ENCODE results near the gene UBALD2. TPM values are rescaled to one million over a fixed set of nuclear protein-coding genes. Genes with fewer than 3 reads are reported as not detected.
"Not testable (repeated sequence)": the region's sequence is repeated elsewhere in the genome, so short reads cannot be mapped to it uniquely, and the experiment has no call there.

The UBALD2 gene
- total RNA-seq, 2 experiments from 2014 or later, result 267 to 270 TPM

DNA sequence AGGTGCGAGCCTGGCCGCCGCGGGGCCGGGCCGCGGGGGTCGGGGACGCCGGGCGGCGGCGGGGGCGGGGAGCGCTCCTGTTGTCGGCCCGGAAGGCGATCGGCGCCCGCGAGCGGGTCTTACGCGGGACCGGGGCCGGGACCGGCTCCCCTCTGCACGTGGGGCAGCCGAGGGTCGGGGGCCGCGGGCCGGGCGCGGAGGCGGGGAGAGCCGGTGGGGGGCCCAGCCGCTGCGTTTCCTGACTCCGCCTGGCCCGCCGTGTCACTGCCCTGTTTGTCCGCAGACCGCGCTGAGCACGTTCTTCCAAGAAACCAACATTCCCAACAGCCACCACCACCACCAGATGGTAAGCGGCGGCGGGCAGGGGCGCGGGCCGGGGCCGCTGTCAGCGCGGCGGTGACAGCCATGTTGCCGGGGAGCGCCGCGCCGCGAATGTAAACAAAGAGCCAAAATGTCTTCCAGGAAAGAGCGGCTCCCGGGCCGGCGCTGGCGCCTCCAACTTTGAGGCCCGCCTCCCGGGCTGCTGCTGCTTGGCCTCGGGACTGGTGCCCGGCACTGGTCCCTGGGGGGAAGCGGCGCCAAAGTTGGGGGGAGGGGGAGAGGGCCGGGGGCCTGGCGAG is 586 bp downstream of the UBALD2 start:
- DNase-seq (peak; percentile 70), ATAC-seq (no peak)
- Mint-ChIP-seq H3K4me1 (ENCODE audit: low read depth) (peaks cover 45% of the 10 kb centered on the region), H3K9me3 (no peaks in the 10 kb centered on the region), H3K27me3 (no peaks in the 10 kb centered on the region), H3K27ac (peak overlapping the region; percentile 99), H3K36me3 (ENCODE audit: low read depth) (peaks cover 44% of the 10 kb centered on the region), H3K4me3 (peak overlapping the region; percentile 96)
- TF ChIP-seq, protein P1, sequence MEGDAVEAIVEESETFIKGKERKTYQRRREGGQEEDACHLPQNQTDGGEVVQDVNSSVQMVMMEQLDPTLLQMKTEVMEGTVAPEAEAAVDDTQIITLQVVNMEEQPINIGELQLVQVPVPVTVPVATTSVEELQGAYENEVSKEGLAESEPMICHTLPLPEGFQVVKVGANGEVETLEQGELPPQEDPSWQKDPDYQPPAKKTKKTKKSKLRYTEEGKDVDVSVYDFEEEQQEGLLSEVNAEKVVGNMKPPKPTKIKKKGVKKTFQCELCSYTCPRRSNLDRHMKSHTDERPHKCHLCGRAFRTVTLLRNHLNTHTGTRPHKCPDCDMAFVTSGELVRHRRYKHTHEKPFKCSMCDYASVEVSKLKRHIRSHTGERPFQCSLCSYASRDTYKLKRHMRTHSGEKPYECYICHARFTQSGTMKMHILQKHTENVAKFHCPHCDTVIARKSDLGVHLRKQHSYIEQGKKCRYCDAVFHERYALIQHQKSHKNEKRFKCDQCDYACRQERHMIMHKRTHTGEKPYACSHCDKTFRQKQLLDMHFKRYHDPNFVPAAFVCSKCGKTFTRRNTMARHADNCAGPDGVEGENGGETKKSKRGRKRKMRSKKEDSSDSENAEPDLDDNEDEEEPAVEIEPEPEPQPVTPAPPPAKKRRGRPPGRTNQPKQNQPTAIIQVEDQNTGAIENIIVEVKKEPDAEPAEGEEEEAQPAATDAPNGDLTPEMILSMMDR (IDR thresholded peaks at IDR 0.05), result no peak
- intact Hi-C loops (cut with micrococcal nuclease), result loop anchor here (5.0 kb wide), 2 partner anchors 73 to 123 kb away; partner anchors contain the start of gene FOXJ1
- CTCF ChIA-PET, result interaction anchor here (1.0 to 5.4 kb wide), 6 partner anchors 14 to 252 kb away, joined by 3 to 37 read pairs (median 12); no protein-coding TSS in a partner anchor
- POLR2A ChIA-PET, result interaction anchor here (0.6 to 29.4 kb wide), 14 partner anchors 1 to 1215 kb away, joined by 3 to 960 read pairs (median 11); partner anchors contain the start of genes EXOC7, FOXJ1, RNF157 and SPHK1

DNA sequence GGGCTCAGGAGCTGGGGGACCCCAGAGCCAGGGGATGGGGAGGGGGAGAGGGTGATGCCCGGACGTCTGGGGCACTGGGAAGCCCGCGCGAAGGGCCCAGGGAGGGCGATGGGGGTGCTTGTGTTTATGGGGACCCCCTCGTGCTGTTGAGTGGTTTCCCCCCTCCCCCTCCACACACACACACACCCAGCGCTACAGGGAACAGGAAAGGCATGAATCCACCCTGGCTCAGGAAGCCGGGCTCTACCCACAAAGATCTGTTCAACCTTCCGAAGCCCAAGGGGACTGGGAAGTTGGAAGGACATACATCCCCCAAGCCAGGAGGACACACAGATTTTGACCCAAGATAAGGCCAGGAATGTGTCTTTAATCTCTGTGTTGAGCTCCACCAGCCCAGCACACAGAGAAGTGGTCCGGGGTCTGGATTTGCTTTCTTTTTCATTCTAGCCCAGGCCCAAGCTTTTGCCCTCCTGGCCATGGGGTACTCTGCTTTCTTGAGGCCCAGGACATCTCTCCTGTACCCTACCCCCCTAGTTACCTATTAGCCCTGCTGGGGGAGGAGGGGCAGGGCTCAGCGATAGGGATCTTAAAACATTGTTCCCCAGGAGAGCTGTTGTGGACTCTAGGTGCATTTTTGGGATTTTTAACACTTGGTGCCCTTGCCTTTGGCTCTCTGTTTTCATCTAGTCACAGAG is 1.2 kb downstream of the UBALD2 start:
- H3K4me3 Mint-ChIP-seq, result peak overlapping the region; percentile 96
- H3K27me3 Mint-ChIP-seq, result no peaks in the 10 kb centered on the region
- intact Hi-C loops (cut with micrococcal nuclease), result loop anchor here (5.0 kb wide), 2 partner anchors 74 to 124 kb away; partner anchors contain the start of gene FOXJ1
- ChIA-PET CTCF (interaction anchor here (0.8 to 5.4 kb wide), 5 partner anchors 10 to 146 kb away, joined by 3 to 37 read pairs (median 4); no protein-coding TSS in a partner anchor), POLR2A (interaction anchor here (0.6 to 28.3 kb wide), 15 partner anchors 9 to 468 kb away, joined by 3 to 960 read pairs (median 10); partner anchors contain the start of genes FOXJ1, RNF157, SPHK1 and SRP68)
- ATAC-seq (no peak), DNase-seq (peak; percentile 52)
- H3K27ac Mint-ChIP-seq, result peak overlapping the region; percentile 99
- no peaks in the 10 kb centered on the region for H3K9me3 Mint-ChIP-seq
- H3K4me1 Mint-ChIP-seq (ENCODE audit: low read depth), result peaks cover 42% of the 10 kb centered on the region
- TF ChIP-seq, protein P1 (IDR thresholded peaks at IDR 0.05), result no peak
- H3K36me3 Mint-ChIP-seq (ENCODE audit: low read depth), result peaks cover 51% of the 10 kb centered on the region

DNA sequence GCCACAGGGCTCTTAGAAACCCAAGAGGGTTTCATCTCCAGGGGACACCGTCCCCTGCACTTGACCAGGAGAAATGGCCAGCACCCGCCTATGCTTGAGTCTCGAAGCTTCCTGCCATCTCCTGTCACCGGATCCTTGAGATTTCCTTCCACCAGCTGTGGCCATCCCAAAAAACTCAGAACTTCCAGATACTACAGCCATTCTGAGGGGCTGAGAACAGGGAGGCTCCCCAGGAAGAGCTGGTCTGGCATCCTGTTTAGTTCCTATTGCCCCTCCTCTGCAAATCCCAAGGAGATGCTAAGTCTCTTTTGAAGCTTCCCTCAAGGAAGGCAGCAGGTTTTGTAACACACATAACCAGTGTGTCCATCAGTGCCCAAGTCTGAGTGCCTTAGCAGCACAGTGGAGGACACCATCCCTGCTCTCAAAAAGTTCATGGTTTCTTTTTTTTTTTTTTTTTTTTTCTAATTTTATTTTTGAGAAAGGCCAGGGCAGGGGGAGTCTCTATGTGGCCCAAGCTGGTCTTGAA is 2.0 kb downstream of the UBALD2 start:
- intact Hi-C loops (cut with micrococcal nuclease), result loop anchor here (5.0 kb wide), 2 partner anchors 75 to 125 kb away; partner anchors contain the start of gene FOXJ1
- Mint-ChIP-seq H3K36me3 (ENCODE audit: low read depth) (peaks cover 56% of the 10 kb centered on the region), H3K9me3 (no peaks in the 10 kb centered on the region), H3K27ac (peak overlapping the region; percentile 99), H3K4me1 (ENCODE audit: low read depth) (peaks cover 36% of the 10 kb centered on the region), H3K27me3 (no peaks in the 10 kb centered on the region), H3K4me3 (peak overlapping the region; percentile 96)
- ChIA-PET POLR2A (interaction anchor here (0.6 to 28.3 kb wide), 15 partner anchors 8 to 468 kb away, joined by 3 to 960 read pairs (median 10); partner anchors contain the start of genes FOXJ1, RNF157, SPHK1 and SRP68), CTCF (interaction anchor here (0.8 to 5.4 kb wide), 6 partner anchors 11 to 147 kb away, joined by 3 to 37 read pairs (median 4); no protein-coding TSS in a partner anchor)
- DNase-seq, result peak; percentile 16
- ATAC-seq, result no peak
- TF ChIP-seq, protein P1 (IDR thresholded peaks at IDR 0.05), result no peak

DNA sequence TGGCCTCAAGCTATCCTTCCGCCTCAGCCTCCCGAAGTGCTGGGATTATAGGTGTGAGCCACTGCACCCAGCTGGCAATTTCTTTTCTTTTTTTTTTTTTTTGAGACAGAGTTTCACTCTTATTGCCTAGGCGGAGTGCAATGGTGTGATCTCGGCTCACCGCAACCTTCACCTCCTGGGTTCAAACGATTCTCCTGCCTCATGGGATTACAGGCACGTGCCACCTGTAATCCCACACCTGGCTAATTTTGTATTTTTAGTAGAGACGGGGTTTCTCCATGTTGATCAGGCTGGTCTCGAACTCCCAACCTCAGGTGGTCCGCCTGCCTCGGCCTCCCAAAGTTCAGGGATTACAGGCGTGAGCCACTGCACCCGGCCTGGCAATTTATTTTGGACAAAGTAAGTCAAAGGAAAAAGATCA is 2.4 kb downstream of the UBALD2 start:
- POLR2A ChIA-PET, result interaction anchor here (0.6 to 28.3 kb wide), 17 partner anchors 8 to 470 kb away, joined by 3 to 960 read pairs (median 10); partner anchors contain the start of genes FOXJ1, MFSD11, PRPSAP1 and RNF157
- H3K4me1 Mint-ChIP-seq (ENCODE audit: low read depth), result peaks cover 31% of the 10 kb centered on the region
- DNase-seq, result peak; percentile 58
- CTCF ChIA-PET, result interaction anchor here (0.8 to 5.4 kb wide), 6 partner anchors 13 to 141 kb away, joined by 3 to 37 read pairs (median 6); no protein-coding TSS in a partner anchor
- intact Hi-C loops (cut with micrococcal nuclease), result loop anchor here (5.0 kb wide), 2 partner anchors 75 to 125 kb away; partner anchors contain the start of gene FOXJ1
- peaks cover 56% of the 10 kb centered on the region for H3K36me3 Mint-ChIP-seq (ENCODE audit: low read depth)
- H3K9me3 Mint-ChIP-seq, ATAC-seq, H3K27me3 Mint-ChIP-seq: not testable (repeated sequence)
- H3K27ac Mint-ChIP-seq, result peak overlapping the region; percentile 99
- peak overlapping the region; percentile 96 for H3K4me3 Mint-ChIP-seq

Data from activated CD8-positive, alpha-beta T cell treated with anti-CD3 and anti-CD28 coated beads for 36 hours (primary cell).